PC-3 (cell line): ENCODE results near the gene PPA1. TPM values are rescaled to one million over a fixed set of nuclear protein-coding genes. Genes with fewer than 3 reads are reported as not detected.
"Not testable (repeated sequence)": the region's sequence is repeated elsewhere in the genome, so short reads cannot be mapped to it uniquely, and the experiment has no call there.

Experiments
- ATAC-seq: fragments of 200-7000 bp; cut with Tn5 transposase; 2 replicates; pipeline ENCODE4 v1.9.1; 2020; ENCODE audit warnings: mild to moderate bottlenecking, moderate library complexity
- BruUV-seq: library from RNA; stranded (reverse); fragments of 400-500 nt; replicated peaks from 2 replicates; lab custom pipeline; 2021; lab: Mats Ljungman, UMichigan
- CTCF ChIA-PET: fragments of 300-600 bp; sonication (Branson Sonifier 250); formaldehyde crosslinking; loops from one replicate; lab custom pipeline; 2022; ENCODE audit warnings: antibody characterized with exemption; lab: Charles Lee
- POLR2A ChIA-PET: fragments of 300-600 bp; sonication (Branson Sonifier 250); formaldehyde crosslinking; loops from one replicate; lab custom pipeline; 2022; ENCODE audit warnings: antibody characterized with exemption; ENCODE audit not compliant: unreplicated experiment; lab: Charles Lee
- DNase-seq: peaks from one replicate; pipeline ENCODE4 v3.0.0-alpha.2; 2015
- H2AFZ ChIP-seq: fragments of 300-600 bp; sonication (generic); 2 replicates; pipeline ENCODE4 v1.6.0; 2016; ENCODE audit warnings: antibody characterized with exemption, low read length
- H3F3A ChIP-seq: fragments of 300-600 bp; sonication (generic); one replicate; pipeline ENCODE4 v1.6.0; 2017; ENCODE audit warnings: antibody characterized with exemption, low read length, control low read depth, mild to moderate bottlenecking; ENCODE audit not compliant: unreplicated experiment
- H3K27ac ChIP-seq: fragments of 300-600 bp; sonication (generic); 2 replicates; pipeline ENCODE4 v1.5.1; 2016; ENCODE audit warnings: mild to moderate bottlenecking, low read length
- H3K27me3 ChIP-seq: fragments of 300-600 bp; sonication (generic); 2 replicates; pipeline ENCODE4 v1.6.1; 2016; ENCODE audit warnings: low read length, mixed read lengths
- H3K36me3 ChIP-seq: fragments of 300-600 bp; sonication (generic); 2 replicates; pipeline ENCODE4 v1.6.1; 2016; ENCODE audit warnings: low read depth, mixed run types, low read length, mixed read lengths
- H3K4me1 ChIP-seq: fragments of 300-600 bp; sonication (generic); 2 replicates; pipeline ENCODE4 v1.5.1; 2016; ENCODE audit warnings: low read length; ENCODE audit not compliant: insufficient read depth
- H3K4me2 ChIP-seq: fragments of 300-600 bp; sonication (generic); 2 replicates; pipeline ENCODE4 v1.6.0; 2016; ENCODE audit warnings: low read length
- H3K4me3 ChIP-seq: fragments of 300-600 bp; sonication (generic); 2 replicates; pipeline ENCODE4 v1.5.1; 2016; ENCODE audit warnings: mild to moderate bottlenecking, low read length, mixed read lengths
- H3K79me2 ChIP-seq: fragments of 300-600 bp; sonication (generic); 2 replicates; pipeline ENCODE4 v1.6.1; 2017; ENCODE audit warnings: low read length, mixed read lengths
- H3K9ac ChIP-seq: fragments of 300-600 bp; sonication (generic); 2 replicates; pipeline ENCODE4 v1.6.0; 2016; ENCODE audit warnings: mild to moderate bottlenecking, low read length
- H3K9me2 ChIP-seq: fragments of 300-600 bp; sonication (generic); replicated peaks from 2 replicates; pipeline ENCODE4 v1.6.1; 2016; ENCODE audit warnings: mixed run types, low read length, mixed read lengths
- H3K9me3 ChIP-seq: fragments of 300-600 bp; sonication (generic); 2 replicates; pipeline ENCODE4 v1.6.1; 2016; ENCODE audit warnings: low read length, mixed read lengths
- H4K20me1 ChIP-seq: fragments of 300-600 bp; sonication (generic); 2 replicates; pipeline ENCODE4 v1.6.1; 2016; ENCODE audit warnings: low read length, mixed read lengths
- CTCF ChIP-seq: fragments of 300-600 bp; sonication (generic); conservative IDR thresholded peaks from 2 replicates; pipeline ENCODE4 v1.5.1; 2017; ENCODE audit warnings: antibody characterized with exemption, low read depth, mild to moderate bottlenecking, low read length
- EZH2 ChIP-seq: fragments of 300-600 bp; sonication (generic); IDR thresholded peaks from one replicate; pipeline ENCODE4 v1.6.1; 2017; ENCODE audit warnings: antibody characterized with exemption, mild to moderate bottlenecking, low read length; ENCODE audit not compliant: unreplicated experiment
- EZH2phosphoT487 ChIP-seq: fragments of 300-600 bp; sonication (generic); IDR thresholded peaks from 2 replicates; pipeline ENCODE4 v1.6.1; 2018; ENCODE audit warnings: mild to moderate bottlenecking, antibody characterized with exemption, low read length, borderline replicate concordance
- intact Hi-C: fragments of 100-400 bp; cut with micrococcal nuclease; formaldehyde crosslinking; loops from 2 replicates; pipeline ENCODE4 v1.9.0; 2023
- total RNA-seq: library from RNA; depleted of rRNA; stranded (reverse); fragments of >200 nt; gene quantifications from 2 replicates; pipeline ENCODE4 v1.2.3, GENCODE V29; 2014

PPA1 gene
- total RNA-seq, 1 experiment from 2014 or later, result 440 TPM

GRCh38 chr10:70260259-70260658, 27.0 kb upstream of the PPA1 start:
- POLR2A ChIA-PET, result no interaction called here
- CTCF ChIA-PET, result no interaction called here
- TF ChIP-seq CTCF, result no peak
- TF ChIP-seq EZH2, result no peak
- TF ChIP-seq EZH2phosphoT487, result no peak
- Histone ChIP-seq H3K4me1 (no peaks in the 10 kb centered on the region), H3K36me3 (no peaks in the 10 kb centered on the region), H3K9me3 (0 out of 2 replicates have a peak, but pooled peaks cover 4% of the 10 kb centered on the region), H3K4me3 (no peak overlapping the region), H3K79me2 (no peaks in the 10 kb centered on the region), H3K27me3 (no peaks in the 10 kb centered on the region), H3K4me2 (no peak overlapping the region), H4K20me1 (no peaks in the 10 kb centered on the region), H3K9ac (no peak overlapping the region), H2AFZ (no peak overlapping the region), H3F3A (no peaks in the 10 kb centered on the region), H3K9me2 (no peaks in the 10 kb centered on the region), H3K27ac (no peak overlapping the region)
- intact Hi-C loops, result no loop called here
- ATAC-seq (no peak), DNase-seq (no peak)
- no TSS peak for BruUV-seq

- no peak for DNase-seq
- Histone ChIP-seq H3K79me2 (no peaks in the 10 kb centered on the region), H3F3A (no peaks in the 10 kb centered on the region), H3K9me2 (no peaks in the 10 kb centered on the region), H4K20me1 (no peaks in the 10 kb centered on the region), H3K27ac (no peak overlapping the region), H3K36me3 (no peaks in the 10 kb centered on the region), H3K9ac (no peak overlapping the region), H3K4me2 (no peak overlapping the region), H3K4me3 (no peak overlapping the region), H2AFZ (no peak overlapping the region), H3K4me1 (no peaks in the 10 kb centered on the region), H3K9me3 (0 out of 2 replicates have a peak, but pooled peaks cover 4% of the 10 kb centered on the region), H3K27me3 (no peaks in the 10 kb centered on the region)
- ATAC-seq, result no peak
- intact Hi-C loops, result no loop called here
- no TSS peak for BruUV-seq
- POLR2A ChIA-PET, result no interaction called here
- TF ChIP-seq EZH2phosphoT487, result no peak
- no peak for TF ChIP-seq CTCF
- no peak for TF ChIP-seq EZH2
- CTCF ChIA-PET, result interaction anchor here (0.6 kb wide), 1 partner anchor 36 kb away, joined by 5 read pairs; no protein-coding TSS in a partner anchor
Observed at GRCh38 chr10:70258216-70258615, 25.0 kb upstream of the PPA1 start.

GRCh38 chr10:70257816-70258215, 24.6 kb upstream of the PPA1 start:
- H4K20me1 ChIP-seq, H3K27ac ChIP-seq, CTCF ChIA-PET, H3K79me2 ChIP-seq, H3K9ac ChIP-seq, POLR2A ChIA-PET, H3K9me2 ChIP-seq, H3F3A ChIP-seq, H3K4me2 ChIP-seq, H3K4me3 ChIP-seq, H2AFZ ChIP-seq, BruUV-seq, H3K27me3 ChIP-seq, intact Hi-C loops, ATAC-seq, H3K4me1 ChIP-seq, H3K9me3 ChIP-seq, H3K36me3 ChIP-seq, DNase-seq: not testable (repeated sequence)
